GM21367 (cell line): ENCODE data around the gene TRNAU1AP.
"Not testable (repeated sequence)": the region's sequence is repeated elsewhere in the genome, so short reads cannot be mapped to it uniquely, and the experiment has no call there.

Experiments used
- ATAC-seq: cut with Tn5 transposase; IDR thresholded peaks from one replicate; pipeline ENCODE4 v1.9.1; 2021; ENCODE audit not compliant: unreplicated experiment

Gene TRNAU1AP

GRCh38 chr1:28577052-28577678 lies 24.3 kb downstream of the TRNAU1AP start:
- no peak for ATAC-seq

DNA sequence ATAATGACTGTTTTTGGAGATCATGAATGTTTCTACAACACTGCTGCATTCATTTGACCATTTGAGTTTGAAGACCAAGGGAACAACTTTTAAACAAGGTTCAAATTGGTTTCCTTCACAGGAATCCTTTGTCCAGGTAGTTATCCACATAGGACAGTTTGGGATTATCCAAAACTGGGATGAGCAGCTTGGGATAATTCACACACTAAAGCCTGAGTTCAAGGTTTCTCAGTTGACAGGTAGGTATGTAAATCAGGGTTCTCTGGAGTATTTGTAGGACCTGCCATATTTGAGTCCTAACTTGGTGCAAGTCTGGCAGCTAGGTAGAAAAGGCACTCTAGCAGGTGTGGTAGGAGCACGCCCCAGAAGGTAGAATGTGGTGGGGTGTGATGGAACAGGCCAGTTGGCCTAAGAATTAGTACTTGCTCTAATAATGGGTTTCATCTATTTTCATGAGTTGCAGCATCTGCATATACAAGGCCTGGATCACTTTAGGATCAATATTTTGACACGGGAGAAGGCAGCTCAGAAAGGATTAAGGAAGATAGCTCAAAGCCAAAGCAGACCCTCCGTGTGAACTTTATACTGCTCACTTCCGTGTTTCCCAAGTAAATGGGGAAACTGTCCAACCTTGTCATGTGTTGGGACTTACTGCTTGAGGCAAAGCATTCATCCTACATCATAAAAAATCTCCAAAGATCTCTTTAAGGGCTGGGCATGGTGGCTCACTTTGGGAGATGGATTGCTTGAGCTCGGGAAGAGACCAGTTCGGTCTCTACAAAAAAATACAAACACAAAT lies 25.1 kb downstream of the TRNAU1AP start:
- ATAC-seq, result no peak

DNA sequence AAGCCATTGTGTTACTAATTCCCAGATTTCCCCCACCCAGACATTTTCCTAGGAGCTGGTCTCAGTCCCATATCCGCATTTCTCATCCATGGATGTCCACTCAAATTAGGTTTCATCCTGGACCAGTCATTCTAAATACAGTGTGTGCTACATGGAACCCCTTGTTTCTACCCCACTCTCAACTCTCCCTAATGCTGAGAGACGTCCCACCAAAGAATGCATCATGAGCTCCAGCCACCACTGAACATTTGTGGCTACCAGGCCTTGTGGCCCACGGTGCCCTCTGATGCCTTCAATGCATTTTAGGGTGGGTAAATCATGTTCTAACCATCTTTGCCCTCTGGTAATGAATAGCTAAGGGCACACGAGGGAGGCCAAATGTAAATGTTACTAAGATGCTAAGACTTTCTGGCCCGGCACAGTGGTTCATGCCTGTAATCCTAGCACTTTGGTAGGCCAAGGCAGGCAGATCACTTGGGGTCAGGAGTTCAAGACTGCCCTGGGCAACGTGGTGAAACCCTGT lies 25.9 kb downstream of the TRNAU1AP start:
- no peak for ATAC-seq

DNA sequence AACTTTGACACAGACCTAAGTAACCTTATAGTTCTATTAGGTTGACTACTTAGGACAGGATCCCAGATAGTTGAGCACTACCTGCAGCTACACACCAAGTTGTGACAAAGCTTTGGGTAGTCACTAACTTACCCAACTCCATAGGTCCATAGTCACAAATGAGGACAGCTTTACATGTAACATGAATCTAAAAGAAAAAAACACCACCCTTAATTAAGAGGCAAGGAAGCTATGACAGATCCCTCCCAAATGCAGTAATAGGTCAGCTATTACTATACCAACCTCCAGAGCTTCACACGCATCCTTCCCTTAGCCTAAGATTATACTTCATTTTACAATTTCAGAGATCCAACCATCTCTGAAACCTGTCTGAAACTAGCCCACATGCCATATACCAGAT lies 26.5 kb downstream of the TRNAU1AP start:
- ATAC-seq, result no peak

- peak; percentile 5 for ATAC-seq
Measured at GRCh38 chr1:28580722-28581530, 28.0 kb downstream of the TRNAU1AP start.

- peak; percentile 78 for ATAC-seq
Measured at GRCh38 chr1:28581531-28582247, 28.8 kb downstream of the TRNAU1AP start.

GRCh38 chr1:28582248-28582615 lies 29.3 kb downstream of the TRNAU1AP start:
- ATAC-seq, result no peak

GRCh38 chr1:28586585-28587391 lies 33.9 kb downstream of the TRNAU1AP start:
- ATAC-seq, result not testable (repeated sequence)

GRCh38 chr1:28591708-28592320 lies 38.9 kb downstream of the TRNAU1AP start, which contains the start of gene RAB42:
Gene RAB42 (plus strand): TSS chr1:28592265. CDS start chr1:28592512, 247 bp downstream.
- no peak for ATAC-seq

GRCh38 chr1:28592321-28593071 lies 39.6 kb downstream of the TRNAU1AP start:
- ATAC-seq, result no peak

DNA sequence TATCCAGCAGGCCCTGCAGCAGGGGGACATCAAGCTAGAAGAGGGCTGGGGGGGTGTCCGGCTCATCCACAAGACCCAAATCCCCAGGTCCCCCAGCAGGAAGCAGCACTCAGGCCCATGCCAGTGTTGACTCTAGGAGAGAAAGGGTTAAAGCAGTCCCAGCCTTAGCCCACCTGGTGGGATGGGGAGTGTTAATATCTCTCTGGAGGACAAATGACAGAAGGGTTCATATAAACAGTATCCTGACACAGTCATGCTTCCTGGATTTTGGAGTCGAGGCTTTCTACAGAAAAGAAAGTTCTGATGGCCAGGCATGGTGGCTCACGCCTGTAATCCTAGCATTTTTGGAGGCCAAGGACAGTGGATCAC lies 41.1 kb downstream of the TRNAU1AP start:
- not testable (repeated sequence) for ATAC-seq

GRCh38 chr1:28594686-28595411 lies 42.0 kb downstream of the TRNAU1AP start:
- not testable (repeated sequence) for ATAC-seq

- ATAC-seq, result no peak
Measured at GRCh38 chr1:28595412-28596191, 42.7 kb downstream of the TRNAU1AP start.

DNA sequence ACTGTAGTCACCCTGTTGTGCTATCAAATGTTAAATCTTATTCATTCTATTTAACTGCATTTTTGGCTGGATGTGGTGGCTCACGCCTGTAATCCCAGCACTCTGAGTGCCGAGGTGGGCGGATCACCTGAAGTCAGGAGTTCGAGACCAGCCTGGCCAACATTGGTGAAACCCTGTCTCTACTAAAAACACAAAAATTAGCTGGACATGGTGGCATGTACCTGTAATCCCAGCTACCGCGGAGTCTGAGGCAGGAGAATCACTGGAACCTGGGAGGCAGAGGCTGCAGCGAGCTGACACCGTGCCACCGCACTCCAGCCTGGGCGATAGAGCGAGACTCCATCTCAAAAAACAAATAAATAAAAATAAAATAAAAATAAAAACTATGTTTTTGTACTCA lies 43.4 kb downstream of the TRNAU1AP start:
- ATAC-seq, result not testable (repeated sequence)

- no peak for ATAC-seq
Measured at GRCh38 chr1:28601696-28602095, 48.8 kb downstream of the TRNAU1AP start.

DNA sequence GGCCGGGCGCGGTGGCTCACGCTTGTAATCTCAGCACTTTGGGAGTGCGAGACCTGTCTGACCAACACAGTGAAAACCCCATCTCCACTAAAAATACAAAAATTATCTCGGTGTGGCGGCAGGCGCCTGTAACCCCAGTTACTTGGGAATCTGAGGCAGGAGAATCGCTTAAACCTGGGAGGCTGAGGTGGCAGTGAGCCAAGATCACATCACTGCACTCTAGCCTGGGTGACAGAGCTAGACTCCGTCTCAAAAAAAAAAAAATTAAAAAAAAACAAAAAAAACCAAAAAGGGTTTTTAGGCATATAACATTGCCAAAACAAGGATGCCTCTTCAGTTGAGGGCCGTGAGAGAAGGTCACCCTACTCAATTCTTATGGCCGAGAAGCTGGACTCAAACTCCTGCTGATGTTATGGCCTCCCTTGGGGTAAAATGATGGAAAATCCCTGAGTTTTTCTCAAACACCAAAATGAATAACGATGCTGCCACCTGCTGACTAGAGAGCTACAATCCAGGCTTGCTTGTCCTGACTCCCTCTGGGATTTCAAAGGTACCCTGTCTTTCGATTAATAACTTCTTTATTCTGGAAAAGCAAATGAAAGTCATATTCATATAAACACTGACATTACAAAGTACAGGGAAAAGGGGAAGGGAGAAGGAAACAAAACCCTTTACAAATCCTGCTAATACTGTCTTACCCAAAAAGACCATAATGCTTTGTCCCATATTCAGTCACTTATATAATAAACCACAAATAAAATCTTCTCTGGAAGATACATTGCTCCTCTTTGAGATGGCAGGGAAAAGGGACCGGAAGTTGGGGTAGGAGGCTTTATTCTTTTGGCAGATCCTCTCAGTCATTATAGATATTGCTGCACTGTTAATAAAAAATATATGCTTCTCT lies 49.9 kb downstream of the TRNAU1AP start:
- ATAC-seq, result no peak
